GM21390 (cell line): ENCODE data around the gene ALOXE3.
A peak's percentile ranks its signal among the peaks of the same experiment; 100 is the strongest.

Experiments
- ATAC-seq: cut with Tn5 transposase; IDR thresholded peaks from one replicate; pipeline ENCODE4 v1.9.1; 2021; ENCODE audit not compliant: unreplicated experiment

The ALOXE3 gene

DNA sequence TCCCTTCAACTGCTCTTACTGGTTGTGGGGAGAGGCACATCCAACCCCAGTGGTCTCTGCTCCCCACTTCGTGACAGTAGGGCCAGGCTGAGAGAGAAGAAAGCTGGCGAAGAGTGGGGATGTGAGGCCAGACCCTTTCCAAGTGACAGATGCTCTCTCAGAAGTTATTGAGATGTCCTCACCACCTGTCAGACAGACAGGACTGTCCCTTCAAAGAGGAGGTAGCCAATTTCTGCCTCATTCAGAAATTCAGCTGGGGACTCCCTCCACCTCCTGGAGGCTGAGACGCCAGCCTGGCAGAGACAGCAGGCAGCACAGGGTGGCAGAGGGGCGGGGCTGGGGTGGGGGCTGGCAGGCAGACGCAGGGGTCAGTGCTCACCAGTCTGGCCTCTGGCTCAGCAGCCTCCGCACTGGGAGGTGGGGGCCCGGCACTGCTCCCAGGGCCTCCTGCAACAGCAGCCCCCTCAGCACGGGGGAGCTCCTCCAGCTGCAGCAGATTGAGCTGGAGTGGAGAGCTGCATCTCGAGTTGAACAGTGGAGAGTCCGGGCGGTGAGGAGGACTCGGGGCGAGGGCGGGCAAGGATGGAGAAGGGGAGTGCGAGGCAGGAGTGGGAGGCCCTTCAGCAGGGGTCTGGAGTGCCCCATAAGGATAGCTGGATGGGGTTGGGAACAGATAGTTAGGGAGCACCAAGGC is 24.7 kb upstream of the ALOXE3 start:
- ATAC-seq, result no peak

DNA sequence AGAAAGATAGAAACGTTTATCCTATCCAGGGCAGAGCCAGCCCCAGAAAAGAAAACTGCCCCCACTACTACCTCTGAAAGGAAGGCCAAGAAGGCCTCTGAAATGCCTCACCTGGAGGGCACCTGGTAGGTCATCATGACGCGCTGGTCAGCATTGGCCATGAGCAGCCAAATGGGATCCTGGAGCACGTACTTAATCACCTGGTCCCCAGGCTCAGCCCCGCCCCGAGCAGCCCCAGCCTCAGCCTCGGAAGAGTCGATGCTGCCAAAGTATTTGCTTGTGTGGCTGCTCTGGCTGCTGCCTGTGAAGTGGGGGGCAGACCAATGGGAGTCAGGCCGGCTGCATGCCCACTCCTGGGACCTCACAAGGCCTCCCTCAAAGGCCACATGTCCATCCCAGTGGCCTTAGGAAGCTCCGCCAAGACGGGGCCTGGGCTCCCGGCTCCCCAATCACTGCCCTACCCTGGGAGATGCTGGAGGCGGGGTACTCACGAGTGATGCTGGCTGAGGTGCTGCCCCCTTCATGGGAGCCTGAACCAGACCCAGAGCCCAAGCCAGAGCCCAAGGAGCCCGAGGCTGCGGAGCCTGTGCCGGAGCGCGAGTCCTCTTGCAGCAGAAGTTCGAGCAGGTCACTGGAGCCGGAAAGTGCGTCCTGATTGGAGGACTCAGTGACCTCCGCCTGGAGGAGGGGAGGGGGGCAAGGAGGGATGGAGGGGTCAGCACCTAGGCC is 24.0 kb upstream of the ALOXE3 start:
- no peak for ATAC-seq

DNA sequence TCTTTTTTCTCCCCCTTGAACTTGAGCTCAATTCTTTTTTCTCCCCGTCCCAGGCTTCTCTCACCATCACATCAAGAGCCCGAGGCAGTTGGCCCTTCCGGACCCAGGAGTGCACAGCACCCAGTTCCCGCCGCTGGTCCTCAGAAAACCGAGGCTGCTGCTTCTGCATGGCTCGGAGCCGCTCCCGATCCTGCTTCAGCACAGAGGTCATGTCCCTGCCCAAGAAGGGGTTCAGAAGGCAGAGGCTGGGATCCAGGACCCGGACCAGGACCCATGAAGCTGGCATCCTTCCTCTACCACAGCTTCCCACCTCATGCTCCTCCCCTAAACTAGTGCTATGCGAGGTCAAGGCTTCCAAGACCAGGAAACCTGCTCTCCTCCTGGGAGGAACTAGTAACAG is 23.4 kb upstream of the ALOXE3 start:
- no peak for ATAC-seq

DNA sequence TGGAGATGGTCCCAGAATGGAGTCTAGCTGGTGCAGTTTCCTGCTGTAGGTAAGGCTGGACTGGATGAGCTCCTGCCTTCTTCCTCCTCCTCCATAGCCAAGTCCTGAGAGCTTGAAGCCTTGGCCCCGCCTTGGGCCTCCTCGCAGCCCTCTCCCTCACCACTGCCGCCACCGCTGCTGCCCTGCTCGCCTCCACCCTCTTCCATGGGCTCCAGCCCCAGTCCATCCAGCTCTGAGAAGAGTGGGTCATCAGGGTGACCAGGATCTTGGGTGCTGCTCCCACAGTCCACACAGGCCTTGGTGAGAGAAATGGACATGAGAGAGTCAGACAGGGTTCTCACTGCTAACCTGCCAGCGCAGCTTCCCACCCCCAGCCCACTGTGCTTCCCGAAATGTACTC is 22.7 kb upstream of the ALOXE3 start:
- ATAC-seq, result no peak

DNA sequence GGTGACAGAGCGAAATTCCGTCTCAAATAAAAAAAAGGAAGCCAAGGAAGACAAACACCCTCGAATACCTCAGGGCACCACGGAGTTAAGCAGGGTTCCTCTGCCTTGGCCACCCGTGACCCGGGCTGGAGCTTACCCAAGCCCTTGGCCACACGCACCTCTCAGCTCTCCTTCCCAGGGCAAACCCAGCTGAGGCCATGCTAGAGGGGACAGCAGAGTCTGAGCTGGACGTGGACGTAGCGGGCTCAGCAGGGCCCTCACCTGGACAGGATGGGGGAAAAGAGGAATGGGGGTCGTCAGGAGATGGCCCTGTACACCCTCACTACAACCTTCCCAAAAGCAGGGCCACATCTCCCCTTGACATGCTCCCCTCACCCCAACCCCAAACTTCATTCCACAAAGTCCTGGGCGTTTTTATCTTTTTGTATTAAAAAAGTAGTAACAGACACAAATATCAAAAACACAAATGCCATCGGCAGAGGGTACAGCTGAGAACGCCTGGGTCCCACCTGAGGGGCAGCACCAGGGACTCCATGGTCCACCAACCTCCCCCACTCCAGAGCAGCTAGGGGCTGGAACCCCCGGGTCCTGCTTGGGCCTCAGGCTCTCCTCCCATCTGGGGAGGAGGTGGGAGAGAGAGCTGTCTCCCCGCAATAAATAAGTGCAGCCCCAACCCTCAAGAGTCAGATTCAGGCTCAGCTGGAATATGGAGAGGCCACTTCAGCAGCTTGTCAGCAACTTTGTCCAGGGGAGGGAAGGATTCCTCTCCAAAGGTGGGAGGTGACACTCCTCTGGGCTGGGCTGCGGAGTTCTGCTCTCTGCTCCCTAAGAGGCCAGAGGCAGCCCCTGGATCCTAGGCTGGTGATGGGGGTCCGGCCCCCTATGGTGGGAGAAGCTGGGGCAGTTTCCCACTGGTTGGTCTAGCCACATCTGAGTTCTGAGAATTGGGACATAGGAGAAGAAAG is 22.0 kb upstream of the ALOXE3 start:
- no peak for ATAC-seq

DNA sequence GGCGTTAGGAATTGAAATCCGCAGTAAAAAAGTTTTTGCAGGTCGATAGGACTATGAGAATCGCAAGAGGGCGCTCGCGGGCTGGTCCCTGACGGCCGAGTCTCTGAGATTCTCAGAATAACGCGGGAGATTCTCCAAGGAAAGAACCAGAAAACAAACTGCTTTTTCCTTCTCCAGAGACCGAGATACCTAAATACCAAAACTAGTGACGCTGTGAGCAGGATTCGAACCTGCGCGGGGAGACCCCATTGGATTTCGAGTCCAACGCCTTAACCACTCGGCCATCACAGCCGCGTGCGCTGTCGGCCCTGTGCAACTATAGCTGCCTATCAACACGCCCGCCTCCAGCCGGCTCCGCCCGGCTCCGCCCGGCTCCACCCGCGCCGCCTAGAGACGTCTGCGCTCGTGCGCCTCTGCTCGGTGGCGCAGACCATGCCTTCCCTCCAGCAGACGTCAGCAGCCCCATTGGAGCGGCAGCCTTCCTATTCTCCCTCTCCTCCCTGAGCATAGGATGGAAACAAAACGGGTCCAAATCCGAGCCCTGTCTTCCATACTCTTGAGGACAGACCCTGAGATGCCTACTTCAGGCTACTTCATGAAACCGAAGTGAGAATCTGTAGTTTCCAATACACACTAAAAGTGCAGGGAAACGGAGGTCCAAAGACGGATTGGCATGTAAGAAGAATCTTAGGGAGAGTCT is 20.5 kb upstream of the ALOXE3 start:
- peak; percentile 76 for ATAC-seq

DNA sequence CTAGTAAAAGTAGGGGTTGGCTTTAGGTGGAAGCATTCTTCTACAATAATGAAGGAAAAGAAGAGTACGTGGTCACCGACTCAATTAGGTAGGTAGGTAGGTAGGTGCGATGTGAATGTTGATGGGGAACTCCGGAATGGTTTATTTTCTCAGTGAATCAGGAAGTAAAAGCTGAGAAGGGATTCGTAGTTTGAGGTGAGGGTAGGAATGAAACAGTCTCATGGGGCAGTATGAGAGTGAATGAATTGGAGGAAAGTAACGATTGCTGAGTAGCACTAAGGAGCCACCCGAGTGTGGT is 20.0 kb upstream of the ALOXE3 start:
- ATAC-seq, result no peak

DNA sequence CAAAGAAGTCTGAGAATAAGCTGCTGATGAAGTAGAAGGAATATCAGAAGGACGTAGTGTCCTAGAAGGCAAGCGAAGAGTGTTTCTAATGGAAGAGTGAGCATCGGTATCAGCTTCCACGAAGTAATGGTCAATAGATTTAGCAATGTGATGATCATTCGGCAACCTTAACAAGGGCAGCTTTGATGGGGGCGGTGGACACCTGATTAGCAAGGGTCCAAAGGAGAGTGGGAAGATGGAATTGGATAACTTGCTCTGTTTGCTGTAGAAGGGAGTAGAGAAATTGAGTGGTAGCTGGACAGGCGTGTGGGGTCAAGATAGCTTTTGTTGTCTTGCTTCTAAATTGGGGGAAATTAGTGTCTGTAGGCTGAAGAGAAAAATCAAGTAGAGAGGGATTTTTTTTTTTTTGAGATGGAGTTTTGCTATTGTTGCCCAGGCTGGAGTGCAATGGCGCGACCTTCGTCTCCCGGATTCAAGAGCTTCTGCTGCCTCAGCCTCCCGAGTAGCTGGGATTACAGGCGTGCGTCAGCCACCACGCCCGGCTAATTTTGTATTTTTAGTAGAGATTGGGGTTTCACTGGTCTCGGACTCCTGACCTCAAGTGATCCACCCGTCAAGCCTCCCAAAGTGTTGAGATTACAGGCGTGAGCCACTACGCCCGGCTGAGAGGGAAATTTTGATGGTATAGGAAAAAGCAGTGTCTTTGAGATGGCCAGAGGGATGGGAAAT is 19.5 kb upstream of the ALOXE3 start:
- ATAC-seq, result no peak

DNA sequence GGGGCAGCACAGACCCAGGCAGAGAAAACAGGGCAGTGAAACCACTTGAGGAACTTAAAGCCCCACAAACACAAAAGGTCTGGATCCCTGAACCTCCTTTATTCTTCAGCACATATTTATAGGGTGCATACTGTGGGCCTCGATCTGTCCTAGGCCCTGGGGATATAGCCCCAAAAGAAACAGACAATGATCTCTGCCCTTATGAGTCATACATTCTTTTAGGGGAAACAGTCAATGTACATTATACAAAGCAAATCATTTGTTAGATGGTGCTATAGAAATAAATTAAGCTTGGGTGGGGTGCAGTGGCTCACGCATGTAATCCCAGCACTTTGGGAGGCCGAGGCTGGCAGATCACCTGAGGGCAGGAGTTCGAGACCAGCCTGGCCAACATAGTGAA is 15.6 kb upstream of the ALOXE3 start:
- no peak for ATAC-seq

DNA sequence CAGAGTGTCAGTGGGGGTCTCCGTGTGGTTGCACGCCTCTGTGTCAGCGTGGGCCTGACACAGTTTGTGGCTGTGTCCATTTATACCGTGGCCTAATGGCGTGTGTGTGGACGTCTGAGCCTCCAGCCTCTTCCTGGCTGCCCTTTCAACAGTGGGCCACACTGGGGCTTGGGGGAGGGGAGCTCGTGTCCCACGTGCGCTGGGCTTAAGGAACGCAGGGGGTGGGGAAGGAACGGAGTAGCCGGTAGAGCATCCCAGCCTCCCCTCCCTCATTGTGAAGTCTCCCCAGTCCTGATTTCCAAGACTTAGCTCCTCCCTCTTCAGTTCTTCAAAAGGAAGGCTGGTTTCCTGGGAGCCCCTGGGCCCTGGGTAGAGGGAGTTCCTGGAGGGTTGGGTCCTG is 15.1 kb upstream of the ALOXE3 start:
- no peak for ATAC-seq

DNA sequence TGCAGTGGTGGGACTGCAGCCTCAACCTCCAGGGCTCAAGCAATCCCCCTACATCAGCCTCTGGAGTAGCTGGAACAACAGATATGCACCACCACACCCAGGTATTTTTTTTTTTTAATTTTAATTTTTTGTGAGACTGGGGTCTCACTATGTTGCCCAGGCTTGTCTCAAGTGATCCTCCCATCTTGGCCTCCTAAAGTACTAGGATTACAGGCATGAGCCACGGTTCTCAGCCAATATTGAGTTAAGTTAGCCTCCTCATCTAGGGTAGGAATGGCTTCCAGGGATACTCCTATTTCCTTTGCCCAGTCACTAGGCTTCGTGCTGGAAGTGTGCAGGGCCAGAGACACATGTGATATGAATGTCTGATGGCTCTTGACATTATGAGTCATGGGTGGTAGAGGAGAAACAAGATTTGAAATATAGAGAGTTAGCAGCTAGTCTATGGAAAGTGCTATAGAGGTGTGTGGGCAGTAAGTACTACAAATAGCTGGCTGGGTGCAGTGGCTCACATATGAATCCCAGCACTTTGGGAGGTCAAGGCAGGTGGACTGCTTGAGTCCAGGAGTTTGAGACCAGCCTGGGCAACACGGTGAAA is 13.6 kb upstream of the ALOXE3 start:
- no peak for ATAC-seq

DNA sequence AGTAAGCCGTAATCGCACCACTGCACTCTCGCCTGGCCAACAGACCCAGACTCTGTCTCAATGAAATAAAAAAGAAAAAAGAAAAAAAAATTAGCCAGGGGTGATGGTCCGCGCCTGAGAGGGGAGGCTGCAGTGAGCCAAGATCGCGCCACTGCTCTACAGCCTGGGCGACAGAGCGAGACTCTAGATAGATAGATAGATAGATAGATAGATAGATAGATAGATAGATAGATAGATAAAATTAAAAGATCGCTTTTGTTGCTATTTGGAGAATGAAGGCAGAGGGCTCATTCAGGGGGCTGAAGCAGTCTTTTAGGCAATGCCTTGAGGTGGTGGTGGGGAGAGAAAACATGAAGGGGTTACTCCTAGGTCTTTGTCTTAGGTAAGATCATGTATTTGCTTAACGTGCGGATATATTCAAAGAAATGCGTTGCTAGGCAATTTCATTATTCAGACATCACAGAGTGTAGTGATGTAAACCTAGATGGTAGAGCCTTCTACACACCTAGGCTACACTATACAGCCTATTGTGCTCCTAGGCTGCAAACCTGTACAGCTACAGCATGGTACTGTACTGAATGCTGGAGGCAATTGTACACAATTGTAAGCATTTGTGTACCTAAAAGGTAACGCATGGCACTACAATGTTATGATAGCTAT is 9.9 kb upstream of the ALOXE3 start:
- ATAC-seq, result no peak

DNA sequence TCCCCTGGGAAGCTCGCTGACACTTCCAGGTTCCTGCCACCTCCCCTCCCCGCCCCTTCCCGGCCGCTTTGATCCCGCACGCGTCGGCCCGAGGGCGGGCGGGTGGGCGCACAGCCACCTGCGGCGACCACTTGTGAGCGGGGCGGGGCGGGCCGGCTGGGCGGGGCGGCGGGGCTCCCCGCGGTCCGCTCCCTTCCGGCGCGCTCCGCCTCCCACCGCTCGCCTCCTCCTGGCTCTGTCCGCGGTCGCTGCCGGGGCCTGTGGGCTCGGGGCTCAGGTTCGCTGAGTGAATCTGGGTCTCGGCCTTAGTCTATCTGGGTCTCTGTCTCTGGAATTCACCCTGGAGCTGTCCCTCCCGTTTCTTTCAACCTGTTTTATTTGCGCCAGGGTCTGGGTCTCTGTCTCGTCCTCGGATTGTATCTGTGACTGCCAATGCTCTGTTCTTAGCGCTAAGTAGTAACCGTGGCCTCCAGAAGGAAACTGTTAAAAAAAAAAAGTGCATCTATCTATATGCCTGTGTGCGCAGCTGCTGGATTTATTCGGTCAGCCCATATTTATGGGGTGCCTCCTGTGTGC is 8.3 kb upstream of the ALOXE3 start:
- ATAC-seq, result peak; percentile 39

DNA sequence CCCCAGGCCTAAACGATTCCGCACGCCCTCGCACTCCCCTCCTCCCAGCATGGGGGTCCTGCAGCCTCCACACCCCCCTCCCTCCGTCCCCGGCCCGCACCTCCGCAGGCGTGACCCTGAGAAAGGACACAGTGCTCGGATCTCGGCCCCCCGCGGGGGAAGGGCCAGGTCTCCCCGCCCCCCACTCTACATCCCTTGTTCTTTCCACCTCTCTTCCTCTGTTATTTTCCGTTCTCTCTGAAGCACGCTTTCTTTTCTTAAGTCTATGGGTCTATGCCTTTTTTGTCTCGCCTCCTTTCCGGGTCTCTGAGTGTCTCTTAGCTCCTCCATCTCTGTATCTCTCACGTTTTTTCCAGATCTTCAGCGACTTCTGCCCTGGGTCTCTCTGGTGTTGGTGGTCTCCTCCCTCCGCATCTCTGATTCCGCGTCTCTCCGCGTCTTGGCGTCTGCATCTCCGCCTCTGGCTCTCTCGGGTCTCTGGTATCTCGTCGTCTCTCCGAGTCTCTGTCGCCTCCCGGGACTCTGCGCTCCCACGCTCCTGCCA is 7.7 kb upstream of the ALOXE3 start:
- ATAC-seq, result peak; percentile 4

DNA sequence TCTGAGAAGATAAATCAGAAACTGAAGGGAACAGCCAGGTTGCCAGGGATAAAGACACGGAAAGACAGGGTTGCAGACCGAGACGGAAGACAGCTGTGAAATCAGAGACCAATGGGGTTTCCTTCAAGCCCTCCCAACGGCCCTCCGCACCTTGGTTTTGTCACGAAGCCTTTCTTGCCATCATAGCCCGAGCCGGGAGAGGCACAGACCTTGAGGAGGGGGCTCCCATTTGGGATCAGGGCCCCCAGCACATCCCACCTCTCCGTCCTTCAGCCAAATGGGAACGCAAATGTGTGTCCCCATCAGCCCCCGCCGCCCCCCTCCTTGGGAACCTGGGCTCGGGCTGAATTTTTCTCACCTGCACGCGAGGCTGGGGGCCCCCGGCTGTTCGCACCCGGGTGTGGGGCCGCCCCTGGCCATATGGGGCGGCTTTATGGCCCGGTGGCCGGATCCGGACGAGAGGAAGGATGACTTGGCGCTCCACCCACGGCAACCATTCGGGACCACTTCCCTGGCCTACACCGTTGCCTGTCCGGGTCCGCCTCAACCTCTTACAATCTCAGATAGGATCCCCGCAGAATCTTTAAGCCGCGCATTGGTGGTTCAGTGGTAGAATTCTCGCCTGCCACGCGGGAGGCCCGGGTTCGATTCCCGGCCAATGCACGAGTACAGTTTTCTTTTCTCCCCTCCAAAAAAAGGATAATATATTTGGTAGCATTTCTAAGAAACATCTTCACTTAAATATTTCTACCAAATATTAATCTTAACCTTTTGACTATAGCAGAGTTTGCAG is 7.0 kb upstream of the ALOXE3 start:
- ATAC-seq, result no peak

DNA sequence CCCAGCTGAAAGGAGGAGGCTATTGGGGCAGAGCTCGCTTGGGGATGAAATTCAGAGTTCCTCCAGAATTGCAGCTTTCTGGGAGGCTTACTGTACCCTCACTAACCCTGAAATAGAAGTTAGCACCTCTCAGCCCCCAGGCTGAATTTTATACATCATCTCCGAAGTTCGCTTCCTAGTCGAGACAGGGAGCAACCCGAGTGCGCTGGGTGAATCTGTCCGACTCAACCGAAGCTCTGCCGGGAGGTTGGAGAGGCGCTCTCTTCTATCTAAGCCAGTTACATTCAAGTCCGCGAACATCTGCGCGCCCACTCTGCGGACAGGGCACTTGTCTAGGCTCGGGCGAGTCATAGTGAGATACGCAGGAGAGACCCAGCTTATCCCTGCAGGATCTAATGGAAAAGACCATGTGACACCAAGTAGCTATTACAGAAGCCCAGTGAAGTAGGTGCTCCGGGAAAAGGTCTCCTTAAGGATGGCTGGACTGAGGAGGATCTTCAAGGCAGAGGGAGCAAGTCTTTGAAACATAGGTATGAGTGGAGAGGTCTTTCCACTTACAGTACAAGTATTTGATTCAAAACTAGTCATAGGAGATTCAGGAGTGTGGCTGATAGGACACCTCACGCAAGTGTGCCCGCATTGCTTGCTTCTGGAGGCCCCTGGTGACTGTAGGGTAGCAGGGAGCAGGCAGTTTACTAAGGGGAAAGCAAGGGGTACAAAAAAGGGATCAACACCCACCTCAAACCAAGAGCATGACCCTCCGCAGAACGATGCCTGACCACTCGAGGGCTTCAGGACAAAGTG is 6.2 kb upstream of the ALOXE3 start:
- ATAC-seq, result no peak

DNA sequence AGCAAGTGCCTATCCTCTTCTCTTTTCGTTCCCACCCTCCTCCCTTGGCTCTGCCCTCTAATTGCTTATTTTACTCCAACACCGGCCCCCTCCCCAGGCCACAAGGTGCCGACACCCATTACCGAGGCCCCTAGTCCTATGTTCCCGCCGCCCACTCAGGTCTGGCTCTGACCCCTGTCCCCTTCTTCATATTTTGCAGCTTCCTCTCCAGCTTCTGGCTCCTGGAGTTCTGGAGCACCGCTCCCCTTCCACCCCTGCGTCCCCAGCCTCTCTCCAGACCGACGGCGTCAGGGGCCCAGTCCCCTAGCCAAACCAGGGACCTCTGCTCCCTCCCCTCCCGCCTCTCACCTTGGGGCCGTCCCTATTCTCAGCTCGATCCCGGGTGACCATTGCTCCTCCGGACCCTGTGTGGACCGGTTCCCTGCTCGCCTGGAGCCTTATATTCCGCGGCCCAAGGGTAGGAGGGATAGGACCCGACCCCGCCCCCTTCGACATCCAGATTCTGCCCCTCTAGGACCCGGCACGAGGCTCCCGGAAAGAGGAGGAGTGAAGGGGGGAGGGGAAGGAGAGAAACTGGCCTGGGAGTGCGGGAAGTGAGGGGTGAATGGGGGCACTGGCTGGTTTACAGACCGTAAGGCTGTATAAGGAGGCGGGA is 5.5 kb upstream of the ALOXE3 start, which contains the start of gene HES7:
Gene HES7, minus strand, starts transcription at position 412 of the 655 bp plus-strand sequence. Its CDS starts 22 bp downstream, at position 390.
- ATAC-seq, result no peak
